LNCaP clone FGC (cell line): ENCODE data around the gene TRHDE.

Experiments
- DNase-seq: peaks from one replicate; pipeline ENCODE4 v3.0.0-alpha.2; 2011; ENCODE audit warnings: low read depth
- H3K4me3 ChIP-seq: 2 replicates; pipeline ENCODE4 v1.5.1; 2011; ENCODE audit warnings: mild to moderate bottlenecking, low read depth, low read length, control low read depth
- CTCF ChIP-seq: IDR thresholded peaks from 2 replicates; pipeline ENCODE4 v1.5.1; 2012; ENCODE audit warnings: mild to moderate bottlenecking; ENCODE audit not compliant: control insufficient read depth, insufficient read depth; ENCODE audit errors: extremely low read depth

Gene TRHDE

GRCh38 chr12:72288911-72289310, 16.7 kb downstream of the TRHDE start:
- H3K4me3 ChIP-seq, result no peak overlapping the region
- no peak for TF ChIP-seq CTCF
- no peak for DNase-seq

DNA sequence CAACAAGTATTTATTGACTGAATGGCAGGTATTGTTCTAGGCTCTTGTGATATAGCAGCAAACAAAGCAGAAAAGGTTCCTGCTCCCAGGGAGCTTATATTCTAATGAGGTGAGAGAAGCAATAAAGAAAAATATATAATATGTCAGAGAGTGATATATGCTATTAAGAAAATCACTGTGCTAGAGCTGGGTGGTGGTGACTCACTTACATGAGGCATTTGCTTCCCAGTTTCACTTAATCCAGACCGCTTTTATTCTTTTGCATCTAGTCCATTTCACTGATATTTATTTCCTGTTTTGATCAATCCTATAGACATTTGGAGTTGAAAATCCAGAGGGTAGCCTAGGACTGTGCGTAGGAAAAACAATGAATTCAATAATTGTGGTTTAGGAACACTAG, 17.5 kb downstream of the TRHDE start:
- no peak for DNase-seq
- no peak for TF ChIP-seq CTCF
- no peak overlapping the region for H3K4me3 ChIP-seq

DNA sequence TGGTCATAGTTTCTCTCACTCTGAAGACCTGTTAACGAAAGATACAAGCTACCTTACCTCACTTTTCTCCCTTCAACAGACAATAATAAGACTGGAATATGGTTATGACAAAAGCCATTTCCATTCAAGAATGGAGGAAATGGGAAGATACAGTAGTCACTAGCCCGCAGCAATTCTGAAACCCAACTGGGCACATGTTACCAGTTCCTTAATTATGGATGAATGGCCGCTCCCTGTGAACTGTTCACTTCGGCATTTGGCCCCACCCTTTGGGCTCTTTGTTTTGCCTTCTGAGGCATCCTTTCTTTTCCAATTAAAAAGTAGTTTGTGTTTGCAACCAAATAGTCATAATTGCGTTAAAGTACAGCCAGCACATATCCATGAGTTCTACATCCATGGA, 19.0 kb downstream of the TRHDE start:
- no peak for DNase-seq
- no peak for TF ChIP-seq CTCF
- no peak overlapping the region for H3K4me3 ChIP-seq

DNA sequence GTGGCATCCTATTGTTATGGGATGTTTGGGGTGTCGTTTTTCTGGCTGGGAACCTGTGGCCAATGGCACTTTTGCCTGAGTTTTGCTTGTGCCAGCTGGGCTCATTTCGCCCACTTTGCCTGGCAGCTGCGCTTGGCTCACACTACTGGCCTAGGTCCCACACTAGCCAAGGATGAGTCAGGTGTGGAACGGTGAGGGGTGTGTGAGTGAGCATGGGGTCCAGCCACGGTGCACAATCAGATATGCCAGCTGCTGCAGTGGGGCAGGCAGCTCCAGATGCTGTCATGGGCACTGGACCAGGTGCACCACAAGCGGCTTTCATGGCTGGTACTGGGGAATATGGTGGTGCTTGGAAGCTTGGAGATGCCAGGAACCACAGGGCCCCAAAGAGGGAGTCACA, 21.5 kb downstream of the TRHDE start:
- H3K4me3 ChIP-seq, result no peak overlapping the region
- no peak for DNase-seq
- no peak for TF ChIP-seq CTCF

DNA sequence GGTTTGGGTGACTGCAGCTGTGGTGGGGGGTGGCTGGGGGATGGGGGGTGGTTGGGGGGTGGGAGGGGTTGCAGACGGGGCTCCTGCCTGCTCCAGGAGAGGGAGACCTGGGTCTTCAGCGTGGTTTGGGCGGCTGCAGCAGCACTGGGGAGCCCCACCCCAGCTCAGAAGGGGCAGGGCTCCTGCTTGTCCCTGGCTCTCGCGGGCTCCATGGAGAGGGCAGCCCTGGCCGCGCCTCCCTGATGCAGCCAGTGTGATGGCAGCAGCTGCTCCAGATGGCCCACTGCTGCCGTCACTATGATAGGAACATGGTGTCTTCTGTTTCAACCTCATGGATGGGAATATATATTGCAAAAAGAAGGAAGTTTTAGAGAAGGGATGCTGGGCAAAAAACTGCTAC, 22.9 kb downstream of the TRHDE start:
- TF ChIP-seq CTCF, result no peak
- DNase-seq, result no peak

DNA sequence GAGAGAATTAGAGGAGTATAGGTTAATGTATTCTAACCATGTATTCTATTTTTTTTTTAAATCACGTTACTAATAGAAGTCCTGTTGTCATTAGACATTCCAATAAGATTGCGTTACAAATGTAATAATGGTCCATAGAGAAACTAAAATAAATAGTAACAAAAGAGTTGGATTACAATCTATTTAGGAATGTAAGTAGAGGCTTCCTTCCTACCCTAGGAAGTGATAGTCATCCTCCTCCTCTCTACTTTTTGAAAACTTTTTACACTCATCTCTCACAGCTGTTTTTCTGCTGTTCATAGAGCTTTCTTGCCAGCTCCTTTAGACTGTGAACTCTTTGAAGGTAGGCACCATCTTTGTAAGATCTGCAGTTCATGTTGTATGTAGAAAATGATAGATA, 23.6 kb downstream of the TRHDE start:
- DNase-seq, result no peak
- H3K4me3 ChIP-seq, result no peak overlapping the region
- no peak for TF ChIP-seq CTCF

More for the DNA sequence above, 22.9 kb downstream of the TRHDE start:
- no peak overlapping the region for H3K4me3 ChIP-seq

DNA sequence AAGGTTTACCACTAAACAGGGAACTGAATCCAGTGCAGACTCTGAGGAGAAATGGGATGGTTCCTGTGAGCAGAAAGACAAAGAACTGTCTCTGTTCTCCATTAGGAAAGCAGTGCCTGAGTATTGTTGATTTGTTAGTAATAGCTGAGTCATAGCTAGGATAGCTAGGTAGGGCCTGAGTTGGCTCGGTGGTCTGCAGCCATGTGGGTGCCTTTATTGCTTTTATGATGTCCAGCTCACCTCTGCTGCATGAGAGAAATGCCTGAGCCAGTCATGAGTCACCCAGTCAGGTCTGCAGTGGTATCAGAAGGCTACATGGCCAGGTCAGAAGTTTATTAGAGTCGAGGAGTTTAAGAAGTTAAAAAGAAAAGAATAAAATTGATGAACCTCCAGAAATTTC, 24.2 kb downstream of the TRHDE start:
- no peak for TF ChIP-seq CTCF
- no peak overlapping the region for H3K4me3 ChIP-seq
- no peak for DNase-seq
